ENCODE data around the gene OBI1.

Gene OBI1

DNA sequence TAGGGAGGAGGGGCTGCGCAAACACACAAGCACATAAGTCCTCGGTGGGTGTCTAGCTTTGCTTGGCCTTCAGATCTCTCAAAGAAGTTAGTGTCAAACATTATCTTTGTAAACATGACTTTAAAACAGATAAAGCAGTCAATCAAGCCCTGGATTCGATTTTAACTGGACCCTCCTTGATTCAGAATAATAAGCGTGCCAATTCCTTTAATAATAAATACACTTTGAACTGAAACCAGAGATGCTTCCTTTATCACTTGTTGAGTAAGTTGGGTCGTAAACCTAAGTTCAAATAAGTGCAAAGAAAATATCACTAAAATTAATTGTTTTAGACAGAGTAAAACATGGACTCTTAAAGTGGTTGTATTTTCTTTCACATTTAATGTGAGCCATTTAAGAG is 86.5 kb downstream of the OBI1 start:
- no peak overlapping the region for H3K9ac ChIP-seq (ENCODE audit: low read length)
- H3K4me3 ChIP-seq (ENCODE audit: low read length), result no peak overlapping the region
- H3K27ac ChIP-seq (ENCODE audit: low read depth, low read length), result no peak overlapping the region
- no peaks in the 10 kb centered on the region for H3K4me1 ChIP-seq (ENCODE audit: control insufficient read depth, insufficient read depth, low read length)
- H3K36me3 ChIP-seq (ENCODE audit: control insufficient read depth, insufficient read depth, low read length), result no peaks in the 10 kb centered on the region
- peaks cover 2% of the 10 kb centered on the region for H3K27me3 ChIP-seq (ENCODE audit: control insufficient read depth, insufficient read depth, low read length)

DNA sequence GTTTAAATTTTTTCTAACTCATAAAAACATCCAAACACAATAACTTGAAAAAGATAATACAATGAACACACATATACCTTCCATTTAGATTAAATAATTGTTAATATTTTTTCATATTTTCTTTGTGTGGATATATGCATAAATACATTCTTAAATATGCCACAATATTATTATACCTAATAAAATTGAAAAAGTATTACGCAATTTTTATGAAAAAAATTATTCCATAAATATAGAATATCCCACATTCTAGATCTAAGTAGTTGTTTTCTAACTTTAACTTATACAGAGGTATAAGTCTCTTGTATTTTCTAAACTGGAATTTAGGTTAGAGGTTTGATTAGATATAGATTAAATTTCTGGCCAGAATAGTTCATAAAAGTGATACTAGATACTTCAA is 89.9 kb downstream of the OBI1 start:
- H3K27me3 ChIP-seq (ENCODE audit: control insufficient read depth, insufficient read depth, low read length), result peaks cover 2% of the 10 kb centered on the region
- no peak overlapping the region for H3K9ac ChIP-seq (ENCODE audit: low read length)
- H3K36me3 ChIP-seq (ENCODE audit: control insufficient read depth, insufficient read depth, low read length), result no peaks in the 10 kb centered on the region
- no peak overlapping the region for H3K4me3 ChIP-seq (ENCODE audit: low read length)
- H3K4me1 ChIP-seq (ENCODE audit: control insufficient read depth, insufficient read depth, low read length), result no peaks in the 10 kb centered on the region
- no peak overlapping the region for H3K27ac ChIP-seq (ENCODE audit: low read depth, low read length)

GRCh38 chr13:78566631-78567030 is 92.3 kb downstream of the OBI1 start:
- no peak overlapping the region for H3K4me3 ChIP-seq (ENCODE audit: low read length)
- no peak overlapping the region for H3K27ac ChIP-seq (ENCODE audit: low read depth, low read length)
- H3K4me1 ChIP-seq (ENCODE audit: control insufficient read depth, insufficient read depth, low read length), result no peaks in the 10 kb centered on the region

More at GRCh38 chr13:78566631-78567030, 92.3 kb downstream of the OBI1 start:
- no peaks in the 10 kb centered on the region for H3K36me3 ChIP-seq (ENCODE audit: control insufficient read depth, insufficient read depth, low read length)
- H3K27me3 ChIP-seq (ENCODE audit: control insufficient read depth, insufficient read depth, low read length), result no peaks in the 10 kb centered on the region
- H3K9ac ChIP-seq (ENCODE audit: low read length), result no peak overlapping the region

Measured in rectal smooth muscle tissue (tissue), 1 donor.